OCI-LY3 (cell line): Measurements from ENCODE around the gene DEFB129.

ENCODE experiments used
- H2AFZ ChIP-seq: fragments of 200-600, 300-600 bp; shearing (Covaris generic); 2 replicates; pipeline ENCODE4 v1.6.0; 2014; ENCODE audit warnings: antibody characterized with exemption, low read depth, low read length
- H3K27ac ChIP-seq: fragments of 200-600, 300-600 bp; sonication (generic); 2 replicates; pipeline ENCODE4 v1.5.1; 2014; ENCODE audit warnings: mild to moderate bottlenecking, low read length, moderate library complexity, mixed read lengths
- H3K27me3 ChIP-seq: fragments of 200-600, 300-600 bp; sonication (generic); 2 replicates; pipeline ENCODE4 v1.6.1; 2014; ENCODE audit warnings: low read depth, low read length, mixed read lengths
- H3K36me3 ChIP-seq: fragments of 200-600, 300-600 bp; sonication (generic); replicated peaks from 2 replicates; pipeline ENCODE3; 2014; ENCODE audit warnings: low read depth, low read length, mixed read lengths
- H3K4me1 ChIP-seq: fragments of 300-600, 200-600 bp; sonication (generic); 2 replicates; pipeline ENCODE4 v1.6.1; 2014; ENCODE audit warnings: low read length, mixed read lengths
- H3K4me2 ChIP-seq: fragments of 200-600, 300-600 bp; sonication (generic); 2 replicates; pipeline ENCODE4 v1.6.1; 2014; ENCODE audit warnings: low read length, mixed read lengths
- H3K4me3 ChIP-seq: fragments of 300-600, 200-600 bp; sonication (generic); 2 replicates; pipeline ENCODE4 v1.5.1; 2014; ENCODE audit warnings: antibody characterized with exemption, mild to moderate bottlenecking, low read length, moderate library complexity
- H3K79me2 ChIP-seq: fragments of 300-600, 200-600 bp; shearing (Covaris generic); 2 replicates; pipeline ENCODE4 v1.6.1; 2014; ENCODE audit warnings: mild to moderate bottlenecking, low read length, mixed read lengths
- H3K9ac ChIP-seq: fragments of 300-600, 200-600 bp; shearing (Covaris generic); 2 replicates; pipeline ENCODE4 v1.6.0; 2014; ENCODE audit warnings: mild to moderate bottlenecking, low read length, moderate library complexity
- H3K9me3 ChIP-seq: fragments of 200-600, 300-600 bp; shearing (Covaris generic); 2 replicates; pipeline ENCODE4 v1.6.1; 2014; ENCODE audit warnings: low read length, mixed read lengths; ENCODE audit not compliant: insufficient read depth
- H4K20me1 ChIP-seq: fragments of 200-600, 300-600 bp; sonication (generic); 2 replicates; pipeline ENCODE4 v1.6.1; 2016; ENCODE audit warnings: low read length, mixed read lengths; ENCODE audit not compliant: insufficient read depth
- CTCF ChIP-seq: fragments of 200-600, 300-600 bp; sonication (generic); IDR thresholded peaks from 2 replicates; pipeline ENCODE4 v1.5.1; 2014; ENCODE audit warnings: antibody characterized with exemption, low read length, low read depth
- EZH2phosphoT487 ChIP-seq: fragments of 200-600 bp; shearing (Covaris generic); IDR thresholded peaks from 2 replicates; pipeline ENCODE4 v1.6.1; 2018; ENCODE audit warnings: antibody characterized with exemption, mixed run types, low read depth

The DEFB129 gene

GRCh38 chr20:272718-273117 lies 45.7 kb downstream of the DEFB129 start:
- no peak overlapping the region for H3K27ac ChIP-seq
- H3K27me3 ChIP-seq, result no peaks in the 10 kb centered on the region
- TF ChIP-seq EZH2phosphoT487, result no peak
- TF ChIP-seq CTCF, result no peak
- H2AFZ ChIP-seq, result no peak overlapping the region
- no peaks in the 10 kb centered on the region for H3K9me3 ChIP-seq
- no peaks in the 10 kb centered on the region for H3K4me1 ChIP-seq
- no peaks in the 10 kb centered on the region for H4K20me1 ChIP-seq
- H3K36me3 ChIP-seq, result peaks cover 1% of the 10 kb centered on the region
- H3K4me2 ChIP-seq, result no peak overlapping the region
- H3K9ac ChIP-seq, result no peak overlapping the region
- no peak overlapping the region for H3K4me3 ChIP-seq
- H3K79me2 ChIP-seq, result no peaks in the 10 kb centered on the region

GRCh38 chr20:273884-274283 lies 46.8 kb downstream of the DEFB129 start:
- H3K4me2 ChIP-seq, result no peak overlapping the region
- TF ChIP-seq EZH2phosphoT487 (no peak), CTCF (no peak)
- H3K36me3 ChIP-seq, result peaks cover 4% of the 10 kb centered on the region
- no peak overlapping the region for H3K4me3 ChIP-seq
- no peak overlapping the region for H2AFZ ChIP-seq
- H3K9me3 ChIP-seq, result no peaks in the 10 kb centered on the region
- no peak overlapping the region for H3K27ac ChIP-seq
- no peaks in the 10 kb centered on the region for H4K20me1 ChIP-seq
- no peak overlapping the region for H3K9ac ChIP-seq
- no peaks in the 10 kb centered on the region for H3K79me2 ChIP-seq
- no peaks in the 10 kb centered on the region for H3K4me1 ChIP-seq
- no peaks in the 10 kb centered on the region for H3K27me3 ChIP-seq

GRCh38 chr20:275791-276190 lies 48.7 kb downstream of the DEFB129 start:
- Histone ChIP-seq H3K27me3 (no peaks in the 10 kb centered on the region), H2AFZ (no peak overlapping the region), H3K9me3 (no peaks in the 10 kb centered on the region), H3K79me2 (no peaks in the 10 kb centered on the region), H3K4me3 (no peak overlapping the region), H3K36me3 (peaks cover 13% of the 10 kb centered on the region), H3K4me1 (no peaks in the 10 kb centered on the region), H4K20me1 (no peaks in the 10 kb centered on the region), H3K4me2 (no peak overlapping the region), H3K9ac (no peak overlapping the region), H3K27ac (no peak overlapping the region)
- TF ChIP-seq EZH2phosphoT487 (no peak), CTCF (no peak)

GRCh38 chr20:276620-277495 lies 49.8 kb downstream of the DEFB129 start:
- Histone ChIP-seq H3K79me2 (no peaks in the 10 kb centered on the region), H3K9ac (no peak overlapping the region), H3K4me3 (no peak overlapping the region), H2AFZ (no peak overlapping the region), H3K4me2 (no peak overlapping the region), H3K27ac (no peak overlapping the region), H4K20me1 (no peaks in the 10 kb centered on the region), H3K9me3 (no peaks in the 10 kb centered on the region), H3K4me1 (no peaks in the 10 kb centered on the region), H3K27me3 (no peaks in the 10 kb centered on the region), H3K36me3 (peaks cover 14% of the 10 kb centered on the region)
- TF ChIP-seq EZH2phosphoT487 (no peak), CTCF (no peak)
